RWPE2 (cell line): ENCODE results near the gene SNX2.

Experiments
- ATAC-seq: fragments of 200-7000 bp; cut with Tn5 transposase; 3 replicates; pipeline ENCODE4 v1.9.1; 2021; ENCODE audit warnings: low read depth
- DNase-seq: peaks from one replicate; pipeline ENCODE4 v3.0.0-alpha.2; 2020; ENCODE audit warnings: low spot score
- H3K27ac ChIP-seq: fragments of 450-650 bp; 2 replicates; pipeline ENCODE4 v1.5.1; 2017; ENCODE audit warnings: mild to moderate bottlenecking; ENCODE audit not compliant: poor library complexity, severe bottlenecking
- H3K27me3 ChIP-seq: fragments of 250-450 bp; sonication (Bioruptor Pico); 2 replicates; pipeline ENCODE4 v1.5.1; 2021; ENCODE audit warnings: mild to moderate bottlenecking, moderate library complexity; ENCODE audit not compliant: insufficient read depth, poor library complexity, severe bottlenecking
- H3K36me3 ChIP-seq: fragments of 250-450 bp; sonication (Bioruptor Pico); 2 replicates; pipeline ENCODE4 v1.5.1; 2020; ENCODE audit warnings: low read depth, mild to moderate bottlenecking, moderate library complexity
- H3K4me1 ChIP-seq: fragments of 250-450 bp; sonication (Bioruptor Pico); 2 replicates; pipeline ENCODE4 v1.5.1; 2021; ENCODE audit warnings: mild to moderate bottlenecking, moderate library complexity; ENCODE audit not compliant: insufficient read depth, poor library complexity, severe bottlenecking
- H3K4me3 ChIP-seq: fragments of 250-450 bp; sonication (Bioruptor Pico); 2 replicates; pipeline ENCODE4 v1.5.1; 2021; ENCODE audit warnings: mild to moderate bottlenecking, moderate library complexity; ENCODE audit not compliant: severe bottlenecking
- H3K9me3 ChIP-seq: fragments of 250-450 bp; sonication (Bioruptor Pico); 2 replicates; pipeline ENCODE4 v1.5.1; 2021; ENCODE audit warnings: mild to moderate bottlenecking, moderate library complexity; ENCODE audit not compliant: severe bottlenecking
- CTCF ChIP-seq: fragments of 450-650 bp; IDR thresholded peaks from one replicate; pipeline ENCODE4 v1.5.1; 2017; ENCODE audit warnings: mild to moderate bottlenecking, moderate library complexity; ENCODE audit not compliant: poor library complexity, severe bottlenecking

SNX2 gene

DNA sequence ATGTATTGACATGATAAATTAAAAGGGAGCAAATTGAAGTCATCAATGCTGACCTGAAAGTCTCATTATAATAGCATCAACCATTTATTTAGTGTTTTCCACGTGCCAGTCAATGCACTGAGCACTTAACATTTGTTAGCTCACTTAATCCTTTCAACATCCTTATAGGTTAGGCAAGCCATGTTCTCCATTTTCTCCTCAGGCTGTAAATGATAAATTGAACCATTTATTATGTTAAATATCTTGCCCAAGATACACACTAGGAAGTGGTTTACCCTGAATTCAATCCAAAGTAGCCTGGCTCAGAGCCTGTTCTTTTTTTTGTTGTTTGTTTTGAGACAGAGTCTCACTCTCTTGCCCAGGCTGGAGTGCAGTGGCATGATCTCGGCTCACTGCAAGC lies 25.0 kb upstream of the SNX2 start:
- Histone ChIP-seq H3K27me3 (no peaks in the 10 kb centered on the region), H3K9me3 (no peaks in the 10 kb centered on the region), H3K4me3 (no peak overlapping the region), H3K36me3 (no peaks in the 10 kb centered on the region), H3K27ac (no peak overlapping the region), H3K4me1 (peaks cover 8% of the 10 kb centered on the region)
- DNase-seq (no peak), ATAC-seq (no peak)
- no peak for TF ChIP-seq CTCF

DNA sequence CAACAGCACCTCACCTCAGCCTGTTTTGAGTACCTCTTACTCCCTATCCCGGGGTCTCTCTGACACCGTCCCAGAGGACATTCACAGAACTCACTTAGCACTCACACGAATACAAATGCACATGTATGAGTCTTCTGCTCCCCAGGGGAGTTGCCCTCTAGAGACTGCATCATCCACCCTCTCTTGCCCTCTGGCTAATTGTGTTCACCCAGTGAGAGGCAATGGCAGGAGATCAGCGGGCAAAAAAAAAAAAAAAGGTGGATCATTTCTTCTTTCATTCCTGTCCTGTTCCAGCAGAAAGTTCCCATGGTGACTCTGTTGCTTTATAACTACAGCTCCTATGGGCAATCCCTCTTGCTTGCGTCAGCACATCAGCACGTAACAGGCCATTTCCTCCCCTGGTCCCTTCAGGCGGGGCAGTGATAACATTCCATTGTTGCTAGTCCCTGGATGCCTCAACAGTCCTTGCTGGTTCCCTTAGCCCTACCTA lies 23.5 kb upstream of the SNX2 start:
- Histone ChIP-seq H3K9me3 (no peaks in the 10 kb centered on the region), H3K27me3 (no peaks in the 10 kb centered on the region), H3K4me1 (peaks cover 17% of the 10 kb centered on the region), H3K36me3 (no peaks in the 10 kb centered on the region), H3K4me3 (no peak overlapping the region), H3K27ac (no peak overlapping the region)
- DNase-seq = no peak
- no peak for TF ChIP-seq CTCF
- peak; percentile 81 for ATAC-seq

GRCh38 chr5:122753500-122753899 lies 21.4 kb upstream of the SNX2 start:
- no peak for ATAC-seq
- no peak for TF ChIP-seq CTCF

GRCh38 chr5:122755783-122756182 lies 19.1 kb upstream of the SNX2 start:
- no peaks in the 10 kb centered on the region for H3K27me3 ChIP-seq
- no peaks in the 10 kb centered on the region for H3K36me3 ChIP-seq
- H3K4me3 ChIP-seq = no peak overlapping the region
- peaks cover 22% of the 10 kb centered on the region for H3K4me1 ChIP-seq
- DNase-seq (no peak), ATAC-seq (no peak)
- no peaks in the 10 kb centered on the region for H3K9me3 ChIP-seq
- TF ChIP-seq CTCF = no peak
- peak overlapping the region; percentile 25 for H3K27ac ChIP-seq

More at GRCh38 chr5:122753500-122753899, 21.4 kb upstream of the SNX2 start:
- Histone ChIP-seq H3K9me3 (no peaks in the 10 kb centered on the region), H3K4me1 (peaks cover 22% of the 10 kb centered on the region), H3K27ac (no peak overlapping the region), H3K27me3 (no peaks in the 10 kb centered on the region), H3K36me3 (no peaks in the 10 kb centered on the region), H3K4me3 (no peak overlapping the region)
- no peak for DNase-seq

- H3K27ac ChIP-seq = peak overlapping the region; percentile 25
- H3K9me3 ChIP-seq = no peaks in the 10 kb centered on the region
- ATAC-seq (peak; percentile 85), DNase-seq (no peak)
- no peak for TF ChIP-seq CTCF
- H3K36me3 ChIP-seq = no peaks in the 10 kb centered on the region
- peaks cover 20% of the 10 kb centered on the region for H3K4me1 ChIP-seq
- H3K27me3 ChIP-seq = no peaks in the 10 kb centered on the region
- H3K4me3 ChIP-seq = no peak overlapping the region
Observed at GRCh38 chr5:122756264-122756911, 18.5 kb upstream of the SNX2 start.
